HG02571 (cell line): ENCODE results near the gene RAB31.
"Not testable (repeated sequence)": the region's sequence is repeated elsewhere in the genome, so short reads cannot be mapped to it uniquely, and the experiment has no call there.

Experiments used
- ATAC-seq: cut with Tn5 transposase; IDR thresholded peaks from one replicate; pipeline ENCODE4 v1.9.1; 2021; ENCODE audit warnings: mild to moderate bottlenecking, moderate library complexity; ENCODE audit not compliant: unreplicated experiment

The RAB31 gene

GRCh38 chr18:9878783-9879242 lies 170.7 kb downstream of the RAB31 start:
- no peak for ATAC-seq

GRCh38 chr18:9884090-9884489 lies 176.0 kb downstream of the RAB31 start:
- ATAC-seq: no peak

- no peak for ATAC-seq
Measured at GRCh38 chr18:9884532-9885140, 176.5 kb downstream of the RAB31 start.

GRCh38 chr18:9885170-9886004 lies 177.3 kb downstream of the RAB31 start, which contains the start of gene TXNDC2:
Gene TXNDC2, plus strand, starts transcription at chr18:9885973. Its CDS starts 708 bp downstream, at chr18:9886681.
- no peak for ATAC-seq

GRCh38 chr18:9886005-9886348 lies 177.9 kb downstream of the RAB31 start:
- ATAC-seq: no peak

GRCh38 chr18:9887992-9888391 lies 179.9 kb downstream of the RAB31 start:
- no peak for ATAC-seq

- ATAC-seq: no peak
Measured at GRCh38 chr18:9890196-9890595, 182.1 kb downstream of the RAB31 start.

GRCh38 chr18:9890957-9891356 lies 182.9 kb downstream of the RAB31 start:
- ATAC-seq: no peak

- ATAC-seq: not testable (repeated sequence)
Measured at GRCh38 chr18:9891515-9891914, 183.4 kb downstream of the RAB31 start.

- ATAC-seq: no peak
Measured at GRCh38 chr18:9894454-9895068, 186.5 kb downstream of the RAB31 start.

- ATAC-seq: no peak
Measured at GRCh38 chr18:9897129-9897528, 189.0 kb downstream of the RAB31 start.

GRCh38 chr18:9897787-9898291 lies 189.7 kb downstream of the RAB31 start:
- not testable (repeated sequence) for ATAC-seq

GRCh38 chr18:9898792-9899549 lies 190.9 kb downstream of the RAB31 start:
- ATAC-seq: no peak

- not testable (repeated sequence) for ATAC-seq
Measured at GRCh38 chr18:9899550-9899930, 191.4 kb downstream of the RAB31 start.

GRCh38 chr18:9900699-9901098 lies 192.6 kb downstream of the RAB31 start:
- no peak for ATAC-seq

GRCh38 chr18:9901377-9901776 lies 193.3 kb downstream of the RAB31 start:
- ATAC-seq: no peak

- ATAC-seq: not testable (repeated sequence)
Measured at GRCh38 chr18:9902264-9902663, 194.2 kb downstream of the RAB31 start.

GRCh38 chr18:9902832-9903231 lies 194.7 kb downstream of the RAB31 start:
- no peak for ATAC-seq

GRCh38 chr18:9905401-9905922 lies 197.4 kb downstream of the RAB31 start:
- no peak for ATAC-seq

- ATAC-seq: no peak
Measured at GRCh38 chr18:9906481-9906880, 198.4 kb downstream of the RAB31 start.

GRCh38 chr18:9907867-9908266 lies 199.8 kb downstream of the RAB31 start:
- ATAC-seq: no peak
